Fibroblast of skin of right biceps (primary cell): ENCODE data around the gene NGEF.

Experiments
- DNase-seq: peaks from one replicate; pipeline ENCODE4 v3.0.0-alpha.2; 2013

The NGEF gene

DNA sequence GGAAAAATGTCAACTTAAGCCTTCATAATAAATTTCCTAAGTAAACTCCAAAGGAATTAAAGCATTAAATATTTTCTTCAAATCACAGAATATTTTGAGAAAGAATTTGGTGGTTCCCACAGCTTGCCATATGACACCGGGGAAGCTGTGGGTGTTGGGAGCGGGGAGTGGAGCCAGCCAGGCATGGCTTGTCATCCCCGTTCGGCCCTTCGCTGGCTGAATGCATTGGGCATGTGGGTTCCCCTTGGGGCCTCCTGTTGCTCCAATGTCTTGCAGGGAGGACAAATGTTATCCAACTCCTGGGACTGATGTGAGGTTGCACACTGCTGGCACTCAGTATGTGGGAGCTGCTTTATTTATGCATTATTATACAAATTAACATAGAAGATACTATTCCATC, 18.6 kb downstream of the NGEF start:
- no peak for DNase-seq

GRCh38 chr2:232993231-232993821, 19.7 kb downstream of the NGEF start:
- DNase-seq: peak; percentile 40

DNA sequence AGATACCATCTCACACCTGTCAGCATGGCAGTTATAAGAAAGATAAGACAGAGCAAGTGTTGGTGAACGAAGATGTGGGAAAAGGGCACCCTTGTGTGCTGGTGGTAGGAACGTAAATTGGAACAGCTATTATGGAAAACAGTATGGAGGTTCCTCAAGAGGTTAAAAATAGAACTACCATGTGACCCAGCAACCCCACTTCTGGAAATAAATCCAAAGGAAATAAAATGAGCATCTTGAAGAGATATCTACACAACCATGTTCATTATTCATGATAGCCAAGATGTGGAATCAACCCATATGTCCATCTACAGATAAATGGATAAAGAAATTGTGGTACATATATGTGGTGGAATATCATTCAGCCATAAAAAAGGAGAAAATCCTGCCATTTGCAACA, 26.9 kb downstream of the NGEF start:
- no peak for DNase-seq

DNA sequence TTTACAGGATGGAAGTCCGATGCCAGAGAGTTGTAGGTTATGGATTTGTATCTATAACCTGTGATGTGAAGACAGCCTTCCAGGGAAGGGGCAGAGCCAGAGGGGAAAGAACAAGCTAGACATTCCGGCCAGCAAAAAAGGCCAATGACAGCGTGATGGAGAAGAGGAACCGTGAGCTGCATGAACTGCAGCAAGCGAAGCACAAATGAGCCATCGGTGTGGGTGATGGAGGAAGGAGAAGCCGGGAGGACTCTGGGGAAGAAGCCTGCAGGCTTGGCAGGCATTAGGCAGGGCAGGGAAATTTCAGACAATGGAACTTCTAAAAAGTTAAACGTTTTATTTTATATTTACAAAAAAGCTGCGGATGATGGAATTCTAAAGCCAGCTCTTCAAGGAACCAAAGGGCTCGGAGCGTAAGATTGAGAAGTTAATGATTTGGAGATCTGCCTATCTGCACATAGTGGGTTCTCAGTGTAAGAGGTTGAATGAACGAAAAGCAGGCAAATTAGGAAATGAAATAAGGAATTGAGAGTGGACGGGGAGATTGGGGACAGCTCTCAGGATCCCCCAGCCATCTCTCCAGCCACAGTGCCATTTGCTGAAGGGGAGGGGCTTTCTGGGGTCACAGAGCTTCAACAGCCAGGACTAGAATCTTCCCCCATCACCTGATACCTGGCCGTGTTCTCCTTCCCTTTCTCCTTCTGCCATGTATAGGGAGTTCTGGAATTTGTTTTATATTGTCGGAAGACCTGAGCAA, 28.4 kb downstream of the NGEF start:
- no peak for DNase-seq

GRCh38 chr2:232983669-232984140, 29.4 kb downstream of the NGEF start:
- no peak for DNase-seq

- DNase-seq: no peak
These were observed 30.0 kb downstream of the NGEF start for GRCh38 chr2:232982926-232983668.

- DNase-seq: no peak
These were observed 31.2 kb downstream of the NGEF start for GRCh38 chr2:232981767-232982360.

- no peak for DNase-seq
These were observed 31.7 kb downstream of the NGEF start for GRCh38 chr2:232981356-232981755.

- peak; percentile 8 for DNase-seq
These were observed 32.4 kb downstream of the NGEF start for GRCh38 chr2:232980683-232981082.

- peak; percentile 65 for DNase-seq
These were observed 33.1 kb downstream of the NGEF start for GRCh38 chr2:232979871-232980461.

GRCh38 chr2:232977438-232977971, 35.6 kb downstream of the NGEF start:
- DNase-seq: no peak

DNA sequence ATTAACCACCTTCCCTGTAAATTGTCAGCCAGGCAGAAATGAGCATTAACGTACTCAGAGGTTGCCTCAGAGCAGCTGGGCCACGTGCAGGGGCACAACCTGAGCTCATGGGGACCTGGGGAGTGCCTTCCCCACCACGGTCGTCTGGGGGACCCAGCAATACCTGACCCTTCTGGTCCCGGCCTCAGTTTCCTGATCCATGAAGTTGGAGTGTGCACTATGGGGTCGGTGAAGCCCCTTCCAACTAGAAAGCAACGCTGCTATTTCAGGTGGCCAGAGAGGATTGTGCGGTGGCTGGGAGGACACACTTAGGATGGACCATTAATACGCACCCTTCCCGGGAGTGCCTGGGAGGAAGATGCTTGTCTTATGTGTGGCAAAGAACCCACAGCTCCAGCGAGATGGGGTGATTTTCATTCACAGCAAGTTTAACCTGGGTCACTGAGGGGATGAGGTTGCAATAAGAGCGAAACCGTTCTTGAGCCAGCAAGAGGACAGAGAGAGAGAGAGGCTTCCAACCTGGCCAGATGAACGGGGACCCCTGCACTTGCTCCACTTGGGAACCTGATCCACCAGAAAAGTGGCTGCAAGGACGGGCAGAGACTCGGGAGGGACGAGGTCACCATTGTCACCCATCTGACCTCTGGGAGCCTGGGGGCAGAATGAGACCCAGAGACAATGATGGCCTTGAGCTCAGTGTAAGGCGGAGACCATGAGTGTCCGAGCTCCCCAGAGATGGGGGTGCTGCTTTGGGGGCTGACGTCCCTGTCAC, 36.2 kb downstream of the NGEF start:
- no peak for DNase-seq

DNA sequence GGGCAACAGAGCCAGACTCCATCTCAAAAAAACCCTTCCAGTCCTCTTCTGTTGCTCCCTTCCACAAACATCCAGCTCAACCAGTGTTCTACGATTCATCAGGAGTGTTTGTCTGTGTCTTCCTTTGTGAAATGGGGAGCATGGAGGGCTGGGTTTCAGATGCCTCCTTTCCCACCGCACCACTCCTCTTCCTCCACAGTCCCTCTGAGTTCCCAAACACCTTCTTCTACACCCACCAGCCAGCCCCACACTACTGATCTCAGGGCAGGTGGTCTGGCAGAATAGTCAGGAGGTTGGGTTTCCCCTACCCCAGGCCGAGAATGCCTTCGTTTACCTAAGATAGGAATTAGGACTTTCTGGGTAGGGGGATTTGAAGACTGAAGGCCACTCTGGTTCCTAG, 36.9 kb downstream of the NGEF start:
- no peak for DNase-seq

GRCh38 chr2:232974396-232974795, 38.7 kb downstream of the NGEF start:
- no peak for DNase-seq

GRCh38 chr2:232973796-232974195, 39.3 kb downstream of the NGEF start:
- no peak for DNase-seq

DNA sequence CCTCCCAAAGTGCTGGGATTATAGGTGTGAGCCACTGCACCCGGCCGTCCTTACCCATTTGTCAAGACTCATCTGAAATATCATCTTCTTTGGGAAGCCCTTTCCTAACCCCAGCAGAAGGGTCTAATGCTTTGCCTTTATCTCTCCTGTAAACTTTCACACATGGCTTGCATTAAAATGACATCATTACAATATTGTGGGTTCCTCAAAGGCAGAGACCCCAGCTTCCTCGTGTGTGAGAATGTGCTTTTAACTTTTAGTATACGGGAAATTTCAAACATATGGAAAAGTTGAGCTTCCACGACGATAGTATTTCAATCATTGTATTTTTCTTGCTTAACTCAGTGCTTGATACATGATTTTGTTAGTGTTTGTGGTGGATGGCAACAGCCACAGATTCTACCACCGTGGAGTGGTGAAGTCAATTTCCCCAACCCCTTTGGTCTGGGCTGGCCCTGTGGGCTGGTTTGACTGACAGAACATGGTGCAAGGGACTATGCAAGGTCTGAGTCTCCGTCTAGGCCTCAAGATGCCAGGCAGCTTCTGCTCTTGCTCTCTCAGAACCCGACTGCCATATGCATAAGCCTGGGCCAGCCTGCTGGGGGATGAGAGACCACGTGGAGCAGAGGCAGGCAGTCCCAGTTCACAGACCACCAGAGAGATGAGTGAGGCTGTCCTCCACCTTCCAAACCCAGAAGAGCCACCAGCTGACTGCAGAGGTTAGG, 39.9 kb downstream of the NGEF start:
- DNase-seq: no peak

DNA sequence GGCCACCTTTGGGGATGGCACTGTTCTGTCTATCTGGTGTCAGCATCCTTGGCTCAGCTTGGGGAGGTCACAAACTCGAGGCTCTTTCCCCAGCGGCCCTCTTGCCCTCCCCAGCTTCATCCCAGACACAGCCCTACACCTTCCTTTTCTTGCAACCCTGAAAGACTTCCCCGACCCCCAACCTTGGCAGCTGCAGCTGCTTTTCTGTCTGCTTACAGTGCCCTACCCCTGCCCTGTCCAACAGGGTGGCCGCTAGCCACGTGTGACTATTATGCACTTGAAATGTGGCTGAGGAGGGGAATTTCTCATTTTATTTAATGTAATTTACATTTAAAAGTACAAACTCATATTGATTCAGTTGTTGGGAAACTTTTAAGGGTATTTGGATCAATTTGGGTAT, 41.3 kb downstream of the NGEF start:
- no peak for DNase-seq

DNA sequence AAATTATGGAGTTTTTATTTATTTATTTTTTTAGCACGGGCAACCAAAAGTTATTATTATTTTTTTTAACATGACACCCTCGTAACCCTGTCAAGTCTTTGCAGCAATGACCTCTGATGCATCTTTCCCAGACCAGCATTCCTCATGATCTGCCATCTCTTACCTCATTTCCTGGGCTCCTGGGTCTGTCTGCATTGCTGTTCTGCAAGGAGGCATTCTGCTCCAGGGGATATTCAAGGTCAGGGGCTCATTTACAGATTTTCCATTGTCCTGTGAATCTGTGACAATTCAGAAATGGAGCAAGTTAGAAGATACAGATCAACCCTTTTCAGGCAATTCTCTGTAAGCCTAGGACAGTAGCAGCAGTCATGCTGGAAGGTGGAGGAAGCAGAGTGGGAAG, 43.0 kb downstream of the NGEF start:
- DNase-seq: no peak

DNA sequence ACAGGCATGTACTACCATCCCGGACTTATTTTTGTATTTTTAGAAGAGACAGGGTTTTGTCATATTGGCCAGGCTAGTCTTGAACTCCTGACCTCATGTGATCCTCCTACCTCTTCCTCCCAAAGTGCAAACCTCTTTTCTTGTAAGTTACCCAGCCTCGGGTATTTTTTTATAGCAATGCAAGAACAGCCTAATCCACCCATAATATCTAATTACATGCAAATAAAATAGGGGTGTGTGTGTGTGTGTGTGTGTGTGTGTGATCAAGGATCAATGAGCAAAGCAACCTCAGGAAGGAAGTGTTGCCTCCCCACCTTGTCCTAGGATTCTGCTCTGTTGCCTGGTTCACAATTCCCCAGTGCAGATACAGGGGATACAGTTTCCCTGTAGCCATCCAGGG, 45.6 kb downstream of the NGEF start:
- DNase-seq: no peak

- DNase-seq: no peak
These were observed 46.9 kb downstream of the NGEF start for GRCh38 chr2:232966122-232966521.

DNA sequence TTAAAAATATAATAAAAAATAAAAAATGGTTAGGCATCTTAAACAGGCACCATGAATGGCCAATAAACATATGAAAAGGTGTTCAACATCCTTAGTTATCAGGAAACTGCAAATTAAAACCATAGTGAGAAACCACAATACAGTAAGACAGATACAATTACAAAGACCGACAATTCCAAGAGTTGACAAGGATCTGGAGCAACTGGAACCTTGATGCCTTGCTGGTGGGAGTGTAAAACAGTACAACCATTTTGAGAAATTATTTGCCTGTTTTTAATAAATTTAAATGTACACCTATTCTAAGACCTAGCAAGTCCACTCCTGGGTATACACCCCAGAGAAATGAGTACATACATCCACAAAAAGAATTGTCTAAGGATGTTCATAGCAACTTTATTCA, 49.1 kb downstream of the NGEF start:
- DNase-seq: no peak
